Measurements from ENCODE around the gene DMPK. TPM values are rescaled to one million over a fixed set of nuclear protein-coding genes. Genes with fewer than 3 reads are reported as not detected.
A peak's percentile ranks its signal among the peaks of the same experiment; 100 is the strongest.

DMPK gene
- total and polyA plus RNA-seq, 2 of the 4 experiments (the other 2 are of a cell fraction): 7.9 to 50.7 TPM

- no peak for ATAC-seq (ENCODE audit: low read depth)
- Histone ChIP-seq H3K27me3 (ENCODE audit: control insufficient read depth, insufficient read depth, low read length) (no peaks in the 10 kb centered on the region), H3K4me3 (ENCODE audit: insufficient read depth, low read depth, low read length) (no peak overlapping the region), H3K9me1 (ENCODE audit: insufficient read depth, low read length) (no peaks in the 10 kb centered on the region), H3K14ac (replicated peaks; ENCODE audit: low read depth, low read length) (no peak overlapping the region), H3K9ac (ENCODE audit: low read depth, low read length) (no peak overlapping the region), H2AFZ (replicated peaks; ENCODE audit: low read length, poor library complexity) (peak overlapping the region; percentile 32), H3K27ac (ENCODE audit: insufficient read depth, low read length) (no peak overlapping the region), H3K36me3 (ENCODE audit: control insufficient read depth, insufficient read depth, low read length) (peaks cover 77% of the 10 kb centered on the region), H2BK20ac (ENCODE audit: low read depth, low read length) (no peak overlapping the region), H2AK9ac (replicated peaks; ENCODE audit: low read depth, low read length, poor library complexity) (no peak overlapping the region), H3K56ac (ENCODE audit: extremely low read depth, insufficient read depth, low read length) (no peak overlapping the region), H3K9me3 (ENCODE audit: control insufficient read depth, insufficient read depth, low read length) (no peaks in the 10 kb centered on the region), H3K4me1 (ENCODE audit: control insufficient read depth, insufficient read depth, low read length) (no peaks in the 10 kb centered on the region), H3K4me2 (ENCODE audit: low read depth, low read length) (no peak overlapping the region), H2BK15ac (ENCODE audit: low read depth, low read length) (no peak overlapping the region), H4K20me1 (ENCODE audit: insufficient read depth, low read length) (peaks cover 7% of the 10 kb centered on the region; the same call in 1 of the 2 replicates), H4K8ac (ENCODE audit: low read depth in 2 of 2, low read length in 2 of 2) (no peak overlapping the region), H4K5ac (ENCODE audit: low read depth, low read length) (no peak overlapping the region), H3K4ac (ENCODE audit: low read depth, low read length) (no peak overlapping the region), H2BK120ac (ENCODE audit: low read depth, low read length) (no peak overlapping the region), H3K79me1 (ENCODE audit: low read depth in 1 of 2, low read length in 2 of 2) (no peaks in the 10 kb centered on the region; a peak in 1 of 4 replicates), H2BK5ac (ENCODE audit: low read depth, low read length, poor library complexity, severe bottlenecking) (no peak overlapping the region), H4K91ac (ENCODE audit: insufficient read depth, low read depth, low read length) (no peak overlapping the region), H3K23ac (ENCODE audit: low read depth, low read length) (no peak overlapping the region), H3K18ac (ENCODE audit: low read depth, low read length) (no peak overlapping the region), H2AK5ac (ENCODE audit: low read depth, low read length) (no peak overlapping the region)
- POLR2A ChIA-PET (ENCODE audit: unreplicated experiment): no interaction called here
- TF ChIP-seq MXI1 (IDR thresholded peaks at IDR 0.05; ENCODE audit: borderline replicate concordance, low read depth, low read length) (no peak), CTCF (conservative IDR thresholded peaks at IDR 0.05; ENCODE audit: low read depth, low read length) (no peak), RFX5 (IDR thresholded peaks at IDR 0.05; ENCODE audit: low read depth, low read length) (no peak), SMC3 (IDR thresholded peaks at IDR 0.05; ENCODE audit: low read depth, low read length) (no peak), MAZ (IDR thresholded peaks at IDR 0.05; ENCODE audit: borderline replicate concordance, low read depth, low read length) (no peak), POLR2A (IDR thresholded peaks at IDR 0.05; ENCODE audit: low read depth, low read length) (no peak), CEBPB (IDR thresholded peaks at IDR 0.05; ENCODE audit: low read depth, low read length) (no peak), RAD21 (IDR thresholded peaks at IDR 0.05; ENCODE audit: low read length) (no peak), BHLHE40 (IDR thresholded peaks at IDR 0.05; ENCODE audit: low read depth, low read length) (no peak), CHD1 (IDR thresholded peaks at IDR 0.05; ENCODE audit: low read depth, low read length) (no peak), FOS (IDR thresholded peaks at IDR 0.05; ENCODE audit: low read depth, low read length) (no peak), ELK1 (IDR thresholded peaks at IDR 0.05; ENCODE audit: borderline replicate concordance, low read depth, low read length) (no peak), USF2 (IDR thresholded peaks at IDR 0.05; ENCODE audit: low read depth, low read length) (no peak), NFE2L2 (IDR thresholded peaks at IDR 0.05; ENCODE audit: low read depth, low read length) (no peak), RCOR1 (IDR thresholded peaks at IDR 0.05; ENCODE audit: insufficient replicate concordance, low read length) (no peak), MAFK (IDR thresholded peaks at IDR 0.05; ENCODE audit: low read depth, low read length) (no peak)
- no CpG with 5 or more reads among the region's 5 CpGs for WGBS, 2 experiments (ENCODE audit: extremely low coverage in 2 of 2, insufficient read length in 1 of 2)
- no TSS peak for BruUV-seq (replicated peaks)
- intact Hi-C loops (cut with micrococcal nuclease): no loop called here
- in situ Hi-C loops (cut with MboI; ENCODE audit: low sequenced_read_pairs): no loop called here
- dilution Hi-C loops (cut with HindIII; ENCODE audit: low sequenced_read_pairs, unreplicated experiment): no loop called here
- CTCF ChIA-PET: no interaction called here
- no peak for DNase-seq
These were observed 40.4 kb upstream of the DMPK start for GRCh38 chr19:45822716-45823115.
